Measurements from ENCODE around the gene MRPS22. TPM values are rescaled to one million over a fixed set of nuclear protein-coding genes. Genes with fewer than 3 reads are reported as not detected.
"Not testable (repeated sequence)": the region's sequence is repeated elsewhere in the genome, so short reads cannot be mapped to it uniquely, and the experiment has no call there.

MRPS22 gene
- total RNA-seq, 4 donors from 2014 or later: 40.1 to 60.9 (median 48.6) TPM

DNA sequence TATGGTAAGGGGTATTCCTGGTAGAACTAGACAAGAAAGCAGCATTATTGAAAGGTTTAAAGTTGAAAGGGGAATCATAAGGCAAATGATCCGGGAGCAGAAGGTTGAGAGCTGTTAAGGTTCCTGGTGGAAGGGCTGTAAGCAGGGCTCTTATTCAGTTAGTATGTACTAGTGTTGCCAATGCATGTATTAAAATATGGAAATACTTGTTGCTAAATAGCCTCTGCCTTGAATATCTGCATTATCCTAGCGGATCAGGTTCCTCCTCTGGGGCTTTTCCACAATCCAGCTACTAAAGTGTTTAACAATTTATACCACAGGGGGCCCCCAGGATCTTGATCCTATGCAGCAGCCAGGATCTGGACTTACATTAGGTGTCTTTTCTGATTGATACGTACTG lies 52.9 kb downstream of the MRPS22 start:
- no peak for DNase-seq
- Histone ChIP-seq H3K36me3 (no peaks in the 10 kb centered on the region), H3K4me1 (no peaks in the 10 kb centered on the region), H3K4me3 (replicated peaks in 1 of 3) (no peak overlapping the region), H3K27ac (no peak overlapping the region), H3K9me3 (no peaks in the 10 kb centered on the region), H3K27me3 (no peaks in the 10 kb centered on the region)
- TF ChIP-seq POLR2A (IDR thresholded peaks at IDR 0.05) (no peak), CTCF (IDR thresholded peaks at IDR 0.05) (no peak)
- WGBS, 2 donors: 86 to 89% methylated on average over 3 of the region's 3 CpGs
- intact Hi-C loops (cut with DNase I): no loop called here

DNA sequence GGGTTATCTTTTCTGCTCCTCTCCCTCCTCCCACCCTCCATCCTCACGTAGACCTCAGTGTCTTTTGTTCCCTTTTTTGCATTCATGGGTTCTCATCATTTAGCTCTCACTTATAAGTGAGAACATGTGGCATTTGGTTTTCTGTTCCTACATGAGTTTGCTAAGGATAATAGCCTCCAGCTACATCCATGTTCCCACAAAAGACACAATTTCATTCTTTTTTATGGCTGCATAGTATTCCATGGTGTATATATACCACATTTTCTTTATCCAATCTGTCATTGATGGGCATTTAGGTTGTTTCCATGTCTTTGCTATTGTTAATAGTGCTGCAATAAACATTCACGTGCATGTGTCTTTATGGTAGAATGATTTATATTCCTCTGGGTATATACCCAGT lies 57.3 kb downstream of the MRPS22 start:
- H3K4me1 ChIP-seq; H3K4me3 ChIP-seq (replicated peaks in 1 of 3); intact Hi-C loops (cut with DNase I); H3K27ac ChIP-seq; H3K36me3 ChIP-seq; H3K27me3 ChIP-seq; DNase-seq; H3K9me3 ChIP-seq: not testable (repeated sequence)
- 87 to 90% methylated on average over 2 of the region's 2 CpGs for WGBS, 2 donors

Small RNAs within 50 kb of the gene (small RNA-seq; reads per million reads assigned to genes)
- gene RF00026: not detected

Other genes starting within 250 kb of the MRPS22 start
- gene COPB2, start 45.6 kb downstream of the MRPS22 start, total RNA-seq: 100 to 1,000 TPM; 106 to 202 (median 137) TPM
- gene RBP2, start 132.5 kb downstream of the MRPS22 start, total RNA-seq: not detected
- 1 to 10 TPM; 4.0 to 7.1 (median 5.3) TPM for gene RBP1, start 195.7 kb downstream of the MRPS22 start, total RNA-seq

Measured in thyroid gland (tissue), 4 donors.